ENCODE measurements around the gene TBX2.

TBX2 gene

DNA sequence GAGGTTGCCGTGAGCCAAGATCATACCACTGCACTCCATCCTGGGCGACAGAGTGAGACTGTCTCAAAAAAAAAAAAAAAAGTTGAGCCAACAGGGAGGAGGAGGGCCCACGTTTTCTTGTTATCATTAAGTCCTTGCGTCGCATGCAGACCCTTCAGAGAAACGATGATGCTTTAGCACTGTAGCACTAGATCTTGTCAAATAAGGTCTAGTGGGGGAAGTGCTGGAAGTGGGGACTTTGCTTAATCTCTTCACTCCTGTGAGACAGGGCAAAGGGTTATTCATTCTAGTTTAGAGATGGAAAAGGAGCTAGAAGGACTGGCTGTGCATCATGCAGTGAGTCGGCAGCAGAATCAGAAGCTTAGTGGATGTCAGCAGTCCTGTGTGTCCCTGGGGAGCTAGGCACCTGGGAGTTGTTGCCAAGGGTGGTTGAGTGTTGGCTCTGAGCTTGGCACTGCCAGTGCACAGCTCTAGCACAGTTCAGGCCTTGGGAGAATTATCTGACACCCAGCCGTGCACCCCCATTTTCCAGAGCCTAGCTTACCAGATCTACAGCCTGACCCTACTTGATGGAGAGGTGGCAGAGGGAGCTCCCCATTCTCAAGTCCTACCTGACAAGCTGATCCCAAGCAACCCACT, 33.4 kb upstream of the TBX2 start:
- no peak for TF ChIP-seq CTCF (conservative IDR thresholded peaks at IDR 0.05; ENCODE audit: low read length)
- no peak for DNase-seq (ENCODE audit: low read depth)
- no peak overlapping the region for H3K4me3 ChIP-seq (ENCODE audit: low read length)

DNA sequence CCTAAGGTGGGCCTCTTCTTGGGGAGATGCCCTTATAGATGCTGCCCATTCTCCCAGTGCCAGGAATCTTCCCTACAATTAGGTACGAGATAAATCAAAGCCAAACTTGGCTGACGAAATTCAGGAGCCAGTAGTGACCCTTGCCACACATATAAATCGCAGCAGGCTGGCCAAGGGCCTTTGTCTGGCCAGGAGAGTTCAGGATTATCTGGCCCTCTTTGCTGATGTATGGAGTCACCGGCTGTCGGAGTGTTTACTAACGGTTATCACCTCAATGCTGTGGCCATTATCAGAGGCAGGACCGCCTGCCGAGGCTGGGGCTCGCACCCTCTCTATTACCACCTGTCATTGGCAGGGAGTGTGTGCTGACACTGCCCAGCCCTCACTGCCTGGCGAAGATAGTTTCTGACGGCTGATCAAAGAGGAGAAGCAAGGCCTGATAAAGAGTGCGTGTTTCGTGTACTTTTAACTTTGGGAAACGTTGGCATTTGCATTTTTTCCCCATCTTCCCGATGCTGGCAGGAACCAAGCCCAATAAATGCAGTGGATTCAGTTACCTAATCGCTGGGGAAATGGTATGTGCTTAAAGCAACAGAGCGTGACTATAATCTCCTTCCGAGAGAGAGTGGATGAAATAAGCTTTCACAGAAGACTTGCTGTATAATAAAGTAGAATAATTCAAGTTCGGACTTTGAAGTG, 32.8 kb upstream of the TBX2 start:
- H3K4me3 ChIP-seq (ENCODE audit: low read length), result no peak overlapping the region
- DNase-seq (ENCODE audit: low read depth), result no peak
- TF ChIP-seq CTCF (conservative IDR thresholded peaks at IDR 0.05; ENCODE audit: low read length), result no peak

DNA sequence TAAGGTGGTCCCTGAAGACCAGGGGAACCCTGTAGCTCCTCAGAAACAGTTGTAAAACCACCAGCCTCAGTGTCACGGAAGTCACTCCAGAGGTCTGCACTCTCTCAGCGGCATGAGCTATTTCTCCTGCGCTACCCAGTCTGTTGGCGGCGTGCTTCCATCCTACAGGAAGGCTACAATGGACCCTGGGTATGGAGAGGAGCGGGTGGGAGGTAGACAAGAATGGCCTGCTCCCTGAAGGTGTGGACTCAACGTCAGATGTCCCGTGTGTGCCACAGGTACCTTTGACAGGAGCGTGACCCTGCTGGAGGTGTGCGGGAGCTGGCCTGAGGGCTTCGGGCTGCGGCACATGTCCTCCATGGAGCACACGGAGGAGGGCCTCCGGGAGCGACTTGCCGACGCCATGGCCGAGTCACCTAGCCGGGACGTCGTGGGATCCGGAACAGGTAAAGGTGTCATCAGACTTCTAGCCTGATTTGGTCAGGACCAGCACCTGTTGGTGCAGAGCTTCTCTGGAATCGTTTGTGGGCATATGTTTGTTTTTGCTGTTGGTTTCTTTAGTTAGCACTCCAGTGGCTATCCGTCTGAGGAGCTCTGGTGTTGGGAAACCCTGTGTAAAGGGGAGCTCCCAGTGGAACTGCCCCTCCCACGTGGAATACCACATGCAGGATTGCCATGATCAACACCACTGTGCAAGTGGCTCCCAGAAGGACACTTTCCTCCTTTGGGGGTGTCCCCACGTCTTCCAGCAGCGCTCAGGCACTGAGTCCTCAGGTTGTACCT, 31.4 kb upstream of the TBX2 start:
- no peak overlapping the region for H3K4me3 ChIP-seq (ENCODE audit: low read length)
- no peak for DNase-seq (ENCODE audit: low read depth)
- no peak for TF ChIP-seq CTCF (conservative IDR thresholded peaks at IDR 0.05; ENCODE audit: low read length)

DNA sequence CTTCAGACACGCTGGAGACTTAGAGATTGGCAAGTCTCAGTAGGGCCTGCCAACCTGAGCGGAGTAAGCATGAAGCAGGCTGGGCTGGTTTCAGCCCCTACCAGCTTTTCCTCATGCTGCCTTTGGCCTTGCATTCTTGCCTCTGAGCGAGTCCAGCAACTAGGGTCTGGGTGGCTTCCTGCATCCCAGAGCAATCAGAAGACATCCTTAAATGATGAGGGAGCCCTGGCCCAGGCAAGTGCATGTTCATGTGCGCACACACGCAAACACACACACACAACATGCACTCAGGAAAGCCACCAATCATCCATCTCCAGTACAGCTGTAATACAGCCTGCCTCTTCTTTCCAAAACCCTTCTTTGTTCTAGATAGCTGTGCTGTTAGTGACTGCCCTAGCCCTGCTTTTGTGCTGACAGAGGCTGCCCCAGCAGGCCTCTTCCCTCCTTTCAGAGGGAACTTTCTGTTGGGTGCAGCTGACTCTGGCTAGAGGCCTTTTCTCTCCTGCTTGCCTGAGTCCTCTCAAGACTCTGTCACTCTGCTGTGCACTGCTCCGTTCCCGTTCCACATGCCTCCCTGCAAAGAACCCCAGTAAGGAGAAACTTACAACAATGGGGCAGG, 30.7 kb upstream of the TBX2 start:
- no peak for TF ChIP-seq CTCF (conservative IDR thresholded peaks at IDR 0.05; ENCODE audit: low read length)
- H3K4me3 ChIP-seq (ENCODE audit: low read length), result no peak overlapping the region
- no peak for DNase-seq (ENCODE audit: low read depth)

DNA sequence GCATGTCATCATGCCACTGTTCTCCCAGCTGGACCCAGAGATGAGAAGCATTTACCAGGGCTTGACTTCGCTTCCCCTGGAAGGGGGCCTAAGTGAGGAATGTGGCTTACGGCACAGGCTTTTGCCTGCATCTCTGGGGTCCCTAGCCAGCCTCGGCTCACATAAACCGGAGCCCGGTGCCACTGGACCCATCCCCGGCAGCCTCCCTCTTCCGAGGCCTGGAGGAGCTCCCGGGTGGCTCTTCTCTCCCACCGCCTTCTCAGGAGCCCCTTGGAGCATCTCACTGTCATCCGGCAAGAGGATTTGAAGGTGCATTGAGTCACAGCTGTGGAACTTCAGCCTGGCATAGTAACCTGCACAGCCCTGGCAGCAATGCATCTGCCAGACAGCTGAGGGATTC, 29.9 kb upstream of the TBX2 start:
- no peak overlapping the region for H3K4me3 ChIP-seq (ENCODE audit: low read length)
- no peak for TF ChIP-seq CTCF (conservative IDR thresholded peaks at IDR 0.05; ENCODE audit: low read length)
- no peak for DNase-seq (ENCODE audit: low read depth)

GRCh38 chr17:61371179-61371578, 28.5 kb upstream of the TBX2 start:
- TF ChIP-seq CTCF (conservative IDR thresholded peaks at IDR 0.05; ENCODE audit: low read length), result no peak
- no peak for DNase-seq (ENCODE audit: low read depth)

More at GRCh38 chr17:61371179-61371578, 28.5 kb upstream of the TBX2 start:
- H3K4me3 ChIP-seq (ENCODE audit: low read length), result no peak overlapping the region

Measured in AG10803 (cell line).